ENCODE data around the gene POMT1.

Gene POMT1

DNA sequence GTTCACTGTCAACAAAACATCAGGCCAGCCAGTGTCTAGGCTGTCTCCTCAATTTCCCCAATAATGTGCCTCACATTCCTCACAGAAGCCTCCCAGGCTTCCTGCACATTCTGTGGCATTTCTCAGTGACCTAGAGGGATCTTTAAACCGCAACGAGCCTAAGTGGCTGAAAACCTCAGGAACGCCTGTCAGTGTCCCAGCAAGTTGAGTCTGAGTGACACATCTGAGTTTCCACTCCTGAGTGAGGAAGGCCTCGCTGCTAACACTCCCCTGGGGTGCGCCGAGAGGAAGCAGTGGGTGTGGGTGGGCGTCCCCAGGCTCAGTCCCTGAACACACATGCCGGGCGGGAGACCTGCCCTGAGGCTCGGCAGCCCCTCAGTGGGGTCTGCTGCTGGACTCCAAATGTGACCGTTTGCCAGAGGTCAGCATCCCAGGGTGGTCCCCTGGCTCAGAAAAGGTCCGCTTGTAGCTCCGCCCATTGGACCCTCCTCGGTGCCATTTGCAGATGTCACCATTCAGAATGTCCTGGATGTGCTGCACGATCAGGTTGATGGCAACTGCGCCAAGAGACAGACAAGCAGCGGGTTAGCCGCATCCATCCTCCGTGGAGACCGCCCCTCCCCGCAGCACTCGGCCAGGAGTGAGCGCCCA, 22.1 kb downstream of the POMT1 start (continued):
- TF ChIP-seq, protein P1, sequence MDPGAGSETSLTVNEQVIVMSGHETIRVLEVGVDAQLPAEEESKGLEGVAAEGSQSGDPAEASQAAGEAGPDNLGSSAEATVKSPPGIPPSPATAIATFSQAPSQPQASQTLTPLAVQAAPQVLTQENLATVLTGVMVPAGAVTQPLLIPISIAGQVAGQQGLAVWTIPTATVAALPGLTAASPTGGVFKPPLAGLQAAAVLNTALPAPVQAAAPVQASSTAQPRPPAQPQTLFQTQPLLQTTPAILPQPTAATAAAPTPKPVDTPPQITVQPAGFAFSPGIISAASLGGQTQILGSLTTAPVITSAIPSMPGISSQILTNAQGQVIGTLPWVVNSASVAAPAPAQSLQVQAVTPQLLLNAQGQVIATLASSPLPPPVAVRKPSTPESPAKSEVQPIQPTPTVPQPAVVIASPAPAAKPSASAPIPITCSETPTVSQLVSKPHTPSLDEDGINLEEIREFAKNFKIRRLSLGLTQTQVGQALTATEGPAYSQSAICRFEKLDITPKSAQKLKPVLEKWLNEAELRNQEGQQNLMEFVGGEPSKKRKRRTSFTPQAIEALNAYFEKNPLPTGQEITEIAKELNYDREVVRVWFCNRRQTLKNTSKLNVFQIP (CRISPR knock-in tag; IDR thresholded peaks at IDR 0.05; ENCODE audit: borderline replicate concordance, low read depth), result no peak
- TF ChIP-seq RARB (CRISPR knock-in tag; IDR thresholded peaks at IDR 0.05) (no peak), BACH2 (CRISPR knock-in tag; IDR thresholded peaks at IDR 0.05; ENCODE audit: borderline replicate concordance) (no peak), ZNF565 (CRISPR knock-in tag; conservative IDR thresholded peaks at IDR 0.05; ENCODE audit: low read depth) (no peak), OSR1 (CRISPR knock-in tag; IDR thresholded peaks at IDR 0.05) (no peak), ARNTL (CRISPR knock-in tag; IDR thresholded peaks at IDR 0.05; ENCODE audit: borderline replicate concordance, low read depth) (no peak), ISL1 (CRISPR knock-in tag; IDR thresholded peaks at IDR 0.05) (no peak), CSDC2 (CRISPR knock-in tag; IDR thresholded peaks at IDR 0.05) (no peak)

DNA sequence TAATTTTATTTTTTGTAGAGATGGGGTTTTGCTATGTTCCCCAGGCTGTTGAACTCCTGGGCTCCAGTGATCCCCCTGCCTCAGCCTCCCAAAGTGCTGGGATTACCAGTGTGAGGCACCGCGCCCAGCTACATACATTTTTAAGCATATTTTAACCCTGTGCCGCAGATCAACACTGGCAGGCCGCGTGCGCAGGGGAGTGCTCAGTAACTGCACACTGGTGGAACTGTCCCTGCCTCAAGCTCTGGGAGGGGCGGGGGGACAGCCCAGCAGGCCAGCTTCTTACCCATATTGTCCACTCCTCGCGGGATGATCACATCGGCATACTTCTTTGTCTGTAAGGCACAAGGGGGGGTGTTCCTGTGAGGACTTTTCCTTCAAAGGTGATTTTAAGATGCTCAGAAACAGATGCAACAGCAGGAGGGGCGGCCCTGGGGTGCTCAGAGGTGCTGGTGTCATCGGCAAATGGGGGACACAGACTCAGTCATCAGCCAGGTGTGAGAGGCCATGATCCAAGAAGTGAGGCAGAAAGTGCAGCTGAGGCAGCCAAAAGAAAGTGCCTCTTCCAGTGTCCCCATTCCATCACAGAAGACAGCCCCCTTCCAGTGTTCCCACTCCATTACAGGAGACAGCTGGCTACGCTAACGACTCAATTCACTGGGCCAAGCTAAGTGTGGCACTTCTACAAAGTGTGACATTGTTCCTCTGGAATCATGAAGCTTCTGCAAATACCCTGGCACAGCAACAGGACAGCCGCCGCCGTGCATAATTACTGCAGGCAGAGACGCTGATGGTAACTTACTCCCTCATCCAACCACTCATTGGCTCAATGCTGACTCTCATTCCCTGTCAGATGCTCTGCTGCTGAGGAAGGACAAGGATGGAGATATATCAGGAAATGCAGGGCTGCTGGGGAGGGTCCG, 23.2 kb downstream of the POMT1 start:
- no peak for ATAC-seq
- TF ChIP-seq, protein P2, sequence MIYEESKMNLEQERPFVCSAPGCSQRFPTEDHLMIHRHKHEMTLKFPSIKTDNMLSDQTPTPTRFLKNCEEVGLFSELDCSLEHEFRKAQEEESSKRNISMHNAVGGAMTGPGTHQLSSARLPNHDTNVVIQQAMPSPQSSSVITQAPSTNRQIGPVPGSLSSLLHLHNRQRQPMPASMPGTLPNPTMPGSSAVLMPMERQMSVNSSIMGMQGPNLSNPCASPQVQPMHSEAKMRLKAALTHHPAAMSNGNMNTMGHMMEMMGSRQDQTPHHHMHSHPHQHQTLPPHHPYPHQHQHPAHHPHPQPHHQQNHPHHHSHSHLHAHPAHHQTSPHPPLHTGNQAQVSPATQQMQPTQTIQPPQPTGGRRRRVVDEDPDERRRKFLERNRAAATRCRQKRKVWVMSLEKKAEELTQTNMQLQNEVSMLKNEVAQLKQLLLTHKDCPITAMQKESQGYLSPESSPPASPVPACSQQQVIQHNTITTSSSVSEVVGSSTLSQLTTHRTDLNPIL (CRISPR knock-in tag; IDR thresholded peaks at IDR 0.05; ENCODE audit: low read depth), result no peak
- TF ChIP-seq TOX (CRISPR knock-in tag; IDR thresholded peaks at IDR 0.05; ENCODE audit: borderline replicate concordance) (no peak), ZNF8 (CRISPR knock-in tag; IDR thresholded peaks at IDR 0.05) (no peak), TCF4 (CRISPR knock-in tag; IDR thresholded peaks at IDR 0.05; ENCODE audit: borderline replicate concordance) (no peak), BACH2 (CRISPR knock-in tag; IDR thresholded peaks at IDR 0.05; ENCODE audit: borderline replicate concordance) (no peak), ZNF565 (CRISPR knock-in tag; conservative IDR thresholded peaks at IDR 0.05; ENCODE audit: low read depth) (no peak), ISL1 (CRISPR knock-in tag; IDR thresholded peaks at IDR 0.05) (no peak), OSR1 (CRISPR knock-in tag; IDR thresholded peaks at IDR 0.05) (no peak), ZNF70 (CRISPR knock-in tag; IDR thresholded peaks at IDR 0.05) (no peak), ZC3H10 (CRISPR knock-in tag; IDR thresholded peaks at IDR 0.05) (no peak), CSDC2 (CRISPR knock-in tag; IDR thresholded peaks at IDR 0.05) (no peak)
- TF ChIP-seq, protein P3, sequence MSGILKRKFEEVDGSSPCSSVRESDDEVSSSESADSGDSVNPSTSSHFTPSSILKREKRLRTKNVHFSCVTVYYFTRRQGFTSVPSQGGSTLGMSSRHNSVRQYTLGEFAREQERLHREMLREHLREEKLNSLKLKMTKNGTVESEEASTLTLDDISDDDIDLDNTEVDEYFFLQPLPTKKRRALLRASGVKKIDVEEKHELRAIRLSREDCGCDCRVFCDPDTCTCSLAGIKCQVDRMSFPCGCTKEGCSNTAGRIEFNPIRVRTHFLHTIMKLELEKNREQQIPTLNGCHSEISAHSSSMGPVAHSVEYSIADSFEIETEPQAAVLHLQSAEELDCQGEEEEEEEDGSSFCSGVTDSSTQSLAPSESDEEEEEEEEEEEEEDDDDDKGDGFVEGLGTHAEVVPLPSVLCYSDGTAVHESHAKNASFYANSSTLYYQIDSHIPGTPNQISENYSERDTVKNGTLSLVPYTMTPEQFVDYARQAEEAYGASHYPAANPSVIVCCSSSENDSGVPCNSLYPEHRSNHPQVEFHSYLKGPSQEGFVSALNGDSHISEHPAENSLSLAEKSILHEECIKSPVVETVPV (CRISPR knock-in tag; IDR thresholded peaks at IDR 0.05), result no peak
- TF ChIP-seq, protein P4, sequence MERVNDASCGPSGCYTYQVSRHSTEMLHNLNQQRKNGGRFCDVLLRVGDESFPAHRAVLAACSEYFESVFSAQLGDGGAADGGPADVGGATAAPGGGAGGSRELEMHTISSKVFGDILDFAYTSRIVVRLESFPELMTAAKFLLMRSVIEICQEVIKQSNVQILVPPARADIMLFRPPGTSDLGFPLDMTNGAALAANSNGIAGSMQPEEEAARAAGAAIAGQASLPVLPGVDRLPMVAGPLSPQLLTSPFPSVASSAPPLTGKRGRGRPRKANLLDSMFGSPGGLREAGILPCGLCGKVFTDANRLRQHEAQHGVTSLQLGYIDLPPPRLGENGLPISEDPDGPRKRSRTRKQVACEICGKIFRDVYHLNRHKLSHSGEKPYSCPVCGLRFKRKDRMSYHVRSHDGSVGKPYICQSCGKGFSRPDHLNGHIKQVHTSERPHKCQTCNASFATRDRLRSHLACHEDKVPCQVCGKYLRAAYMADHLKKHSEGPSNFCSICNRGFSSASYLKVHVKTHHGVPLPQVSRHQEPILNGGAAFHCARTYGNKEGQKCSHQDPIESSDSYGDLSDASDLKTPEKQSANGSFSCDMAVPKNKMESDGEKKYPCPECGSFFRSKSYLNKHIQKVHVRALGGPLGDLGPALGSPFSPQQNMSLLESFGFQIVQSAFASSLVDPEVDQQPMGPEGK (CRISPR knock-in tag; IDR thresholded peaks at IDR 0.05; ENCODE audit: borderline replicate concordance), result no peak

DNA sequence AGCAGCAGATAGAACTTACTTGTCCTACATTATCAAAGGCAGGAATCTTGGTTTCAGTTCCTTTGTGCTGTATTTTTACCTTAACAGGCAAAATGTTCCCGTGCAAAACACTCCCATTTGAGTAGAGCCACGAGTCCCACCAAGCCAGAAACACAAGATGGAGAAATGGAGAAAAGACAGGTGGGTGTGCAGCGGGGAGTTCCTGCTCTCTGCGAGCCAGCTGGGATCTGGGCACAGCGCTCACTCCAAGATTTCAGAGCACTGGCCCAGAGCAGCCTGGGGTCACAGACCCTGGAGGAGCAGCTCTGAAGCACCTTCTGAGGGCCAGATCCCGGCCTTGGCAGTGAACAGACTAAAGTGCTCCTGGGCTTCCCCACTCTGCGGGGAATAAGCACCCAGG, 25.5 kb downstream of the POMT1 start:
- no peak for ATAC-seq
- TF ChIP-seq ZNF70 (CRISPR knock-in tag; IDR thresholded peaks at IDR 0.05) (no peak), ZNF565 (CRISPR knock-in tag; conservative IDR thresholded peaks at IDR 0.05; ENCODE audit: low read depth) (no peak), ZFP3 (CRISPR knock-in tag; IDR thresholded peaks at IDR 0.05) (no peak), ARNTL (CRISPR knock-in tag; IDR thresholded peaks at IDR 0.05; ENCODE audit: borderline replicate concordance, low read depth) (no peak), PPARA (CRISPR knock-in tag; IDR thresholded peaks at IDR 0.05; ENCODE audit: borderline replicate concordance) (no peak), SNAI2 (CRISPR knock-in tag; IDR thresholded peaks at IDR 0.05) (no peak), ESRRG (CRISPR knock-in tag; IDR thresholded peaks at IDR 0.05) (no peak)
- TF ChIP-seq, protein P4 (CRISPR knock-in tag; IDR thresholded peaks at IDR 0.05; ENCODE audit: borderline replicate concordance), result no peak
- TF ChIP-seq, protein P2 (CRISPR knock-in tag; IDR thresholded peaks at IDR 0.05; ENCODE audit: low read depth), result no peak
